Omental fat pad (tissue), 4 donors: ENCODE results near the gene CEP170B. TPM values are rescaled to one million over a fixed set of nuclear protein-coding genes. Genes with fewer than 3 reads are reported as not detected.
"Not testable (repeated sequence)": the region's sequence is repeated elsewhere in the genome, so short reads cannot be mapped to it uniquely, and the experiment has no call there.

ENCODE experiments used
- ATAC-seq: fragments of 150-250 bp; one replicate; pipeline ENCODE4 v1.9.1; 2016; ENCODE audit warnings: mild to moderate bottlenecking, moderate library complexity; ENCODE audit not compliant: low FRiP score
- DNase-seq: peaks from one replicate; pipeline ENCODE4 v3.0.0-alpha.2; 2019; ENCODE audit warnings: low spot score
- CTCF ChIP-seq, 3 donors: fragments of 450-650 bp; IDR thresholded peaks; one replicate each; pipeline ENCODE4 v1.5.1; 2016 to 2017; ENCODE audit warnings: antibody characterized with exemption in 3 of 3, mild to moderate bottlenecking in 3 of 3, moderate library complexity in 2 of 3
- total RNA-seq, 4 donors: library from RNA; depleted of rRNA; stranded (reverse); fragments of >200 nt; gene quantifications; one replicate each; pipeline ENCODE4 v1.1.0, GENCODE V29; 2016

The CEP170B gene
- total RNA-seq, 4 donors from 2014 or later, result 5.5 to 29.3 (median 13.0) TPM

- ATAC-seq (no peak), DNase-seq (no peak)
- TF ChIP-seq CTCF (IDR thresholded peaks at IDR 0.05), result no peak
Observed at GRCh38 chr14:104899781-104900180, 34.7 kb downstream of the CEP170B start.

GRCh38 chr14:104900639-104901512 lies 35.8 kb downstream of the CEP170B start:
- DNase-seq, result no peak
- TF ChIP-seq CTCF (IDR thresholded peaks at IDR 0.05), result no peak
- no peak for ATAC-seq

- ATAC-seq, result no peak
- TF ChIP-seq CTCF (IDR thresholded peaks at IDR 0.05), result no peak
- DNase-seq, result no peak
Observed at GRCh38 chr14:104903990-104904389, 38.9 kb downstream of the CEP170B start.

GRCh38 chr14:104904650-104905578 lies 39.8 kb downstream of the CEP170B start:
- ATAC-seq, DNase-seq: not testable (repeated sequence)

- not testable (repeated sequence) for DNase-seq, ATAC-seq
Observed at GRCh38 chr14:104905579-104905933, 40.5 kb downstream of the CEP170B start.

GRCh38 chr14:104908303-104908702 lies 43.2 kb downstream of the CEP170B start:
- DNase-seq (no peak), ATAC-seq (no peak)
- no peak for TF ChIP-seq CTCF (IDR thresholded peaks at IDR 0.05)

- TF ChIP-seq CTCF (IDR thresholded peaks at IDR 0.05), result no peak
- ATAC-seq, result no peak
- no peak for DNase-seq
Observed at GRCh38 chr14:104912053-104912452, 47.0 kb downstream of the CEP170B start.
